ENCODE results near the gene CSMD2.

The CSMD2 gene

GRCh38 chr1:33640114-33640660, 524.8 kb downstream of the CSMD2 start:
- no peak for TF ChIP-seq CTCF (IDR thresholded peaks at IDR 0.05; ENCODE audit: control insufficient read depth, insufficient read depth, low read depth, low read length, missing control alignments)
- H3K4me3 ChIP-seq (ENCODE audit: control insufficient read depth, low read depth, low read length) = no peak overlapping the region
- no peak for DNase-seq (ENCODE audit: low read depth)

- DNase-seq (ENCODE audit: low read depth) = no peak
- H3K4me3 ChIP-seq (ENCODE audit: control insufficient read depth, low read depth, low read length) = no peak overlapping the region
- TF ChIP-seq CTCF (IDR thresholded peaks at IDR 0.05; ENCODE audit: control insufficient read depth, insufficient read depth, low read depth, low read length, missing control alignments) = no peak
Observed at GRCh38 chr1:33637846-33638440, 527.1 kb downstream of the CSMD2 start.

- no peak for TF ChIP-seq CTCF (IDR thresholded peaks at IDR 0.05; ENCODE audit: control insufficient read depth, insufficient read depth, low read depth, low read length, missing control alignments)
- DNase-seq (ENCODE audit: low read depth) = no peak
- no peak overlapping the region for H3K4me3 ChIP-seq (ENCODE audit: control insufficient read depth, low read depth, low read length)
Observed at GRCh38 chr1:33636209-33636608, 528.8 kb downstream of the CSMD2 start.

GRCh38 chr1:33635336-33636012, 529.6 kb downstream of the CSMD2 start:
- no peak for DNase-seq (ENCODE audit: low read depth)

GRCh38 chr1:33634806-33635205, 530.2 kb downstream of the CSMD2 start:
- DNase-seq (ENCODE audit: low read depth) = no peak
- no peak overlapping the region for H3K4me3 ChIP-seq (ENCODE audit: control insufficient read depth, low read depth, low read length)
- peak; percentile 54 for TF ChIP-seq CTCF (IDR thresholded peaks at IDR 0.05; ENCODE audit: control insufficient read depth, insufficient read depth, low read depth, low read length, missing control alignments)

More at GRCh38 chr1:33635336-33636012, 529.6 kb downstream of the CSMD2 start:
- H3K4me3 ChIP-seq (ENCODE audit: control insufficient read depth, low read depth, low read length) = no peak overlapping the region
- TF ChIP-seq CTCF (IDR thresholded peaks at IDR 0.05; ENCODE audit: control insufficient read depth, insufficient read depth, low read depth, low read length, missing control alignments) = no peak

- no peak for TF ChIP-seq CTCF (IDR thresholded peaks at IDR 0.05; ENCODE audit: control insufficient read depth, insufficient read depth, low read depth, low read length, missing control alignments)
Observed at GRCh38 chr1:33634143-33634542, 530.9 kb downstream of the CSMD2 start.

More at GRCh38 chr1:33634143-33634542, 530.9 kb downstream of the CSMD2 start:
- DNase-seq (ENCODE audit: low read depth) = no peak
- no peak overlapping the region for H3K4me3 ChIP-seq (ENCODE audit: control insufficient read depth, low read depth, low read length)
